ENCODE measurements around the gene MPDZ.

GRCh38 chr9:13279284-13280141 lies at the start of gene MPDZ:
- TF ChIP-seq POLR2A (IDR thresholded peaks at IDR 0.05; ENCODE audit: low read depth, low read length) (no peak), TAF1 (IDR thresholded peaks at IDR 0.05; ENCODE audit: borderline replicate concordance, low read depth, low read length) (no peak)
